Measurements from ENCODE around the gene NRCAM. TPM values are rescaled to one million over a fixed set of nuclear protein-coding genes. Genes with fewer than 3 reads are reported as not detected.

The NRCAM gene
- total and polyA plus RNA-seq, 2 of the 8 experiments (the other 6 are each of a cell fraction or from before 2014, with no cell fraction given): 2.7 to 3.8 TPM

DNA sequence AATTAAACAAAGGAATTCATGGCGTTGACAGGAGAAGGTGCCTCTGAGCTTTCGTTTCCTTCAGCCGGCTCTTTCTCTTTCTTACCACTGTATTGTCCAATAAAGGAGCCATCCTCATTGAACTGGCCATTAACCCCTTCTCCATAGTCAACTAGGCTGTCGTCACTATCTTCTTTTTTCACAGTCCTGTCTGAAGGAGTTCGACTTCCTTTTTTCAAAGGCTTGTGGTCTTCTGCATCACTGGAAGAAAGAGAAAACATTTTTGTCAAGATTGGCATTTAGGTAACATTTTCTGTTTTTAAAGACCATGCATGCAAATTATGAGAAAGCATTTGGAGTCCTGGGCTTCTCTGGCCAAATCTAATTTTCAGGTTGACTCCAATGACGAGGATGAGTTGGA, 306.3 kb downstream of the NRCAM start:
- Histone ChIP-seq H3K27ac (ENCODE audit: low read depth, low read length) (no peak overlapping the region), H2BK5ac (ENCODE audit: low read depth, low read length) (no peak overlapping the region), H3K4me3 (ENCODE audit: extremely low read depth in 1 of 4, insufficient read depth in 2 of 4, low read depth in 3 of 4, low read length in 4 of 4) (no peak overlapping the region), H3K9me3 (ENCODE audit: insufficient read depth in 2 of 2, low read depth in 1 of 2, low read length in 1 of 2) (no peaks in the 10 kb centered on the region), H2BK15ac (ENCODE audit: low read length) (no peak overlapping the region), H2BK12ac (ENCODE audit: low read depth, low read length) (no peak overlapping the region), H3K9ac (replicated peaks in 1 of 4; ENCODE audit: extremely low read depth in 1 of 4, low read depth in 3 of 4, low read length in 3 of 4) (no peak overlapping the region), H3K27me3 (replicated peaks in 1 of 4; ENCODE audit: control insufficient read depth in 3 of 4, extremely low read depth in 1 of 4, insufficient read depth in 3 of 4, low read length in 3 of 4) (no peaks in the 10 kb centered on the region), H3K79me1 (ENCODE audit: low read depth, low read length) (no peaks in the 10 kb centered on the region), H3K23me2 (ENCODE audit: low read depth, low read length) (no peaks in the 10 kb centered on the region), H3K79me2 (ENCODE audit: control insufficient read depth in 1 of 2, insufficient read depth in 2 of 2, low read length in 2 of 2) (no peaks in the 10 kb centered on the region), H2AFZ (ENCODE audit: low read length) (no peak overlapping the region), H3K18ac (ENCODE audit: extremely low read depth, low read length) (no peak overlapping the region), H4K91ac (replicated peaks; ENCODE audit: insufficient read length, low read length) (no peak overlapping the region), H4K8ac (ENCODE audit: extremely low read depth, insufficient read depth, low read length) (no peak overlapping the region), H2BK20ac (ENCODE audit: low read length) (no peak overlapping the region), H3K14ac (ENCODE audit: insufficient read length) (no peak overlapping the region), H3K4ac (replicated peaks; ENCODE audit: insufficient read length, low read depth, low read length) (no peak overlapping the region), H3K23ac (ENCODE audit: insufficient read length) (no peak overlapping the region), H4K5ac (ENCODE audit: insufficient read length, low read depth, low read length) (no peak overlapping the region), H3K56ac (replicated peaks; ENCODE audit: insufficient read length, low read depth, low read length) (no peak overlapping the region), H2AK5ac (ENCODE audit: low read depth, low read length) (no peak overlapping the region), H3K4me1 (replicated peaks in 1 of 4; ENCODE audit: control insufficient read depth in 3 of 4, insufficient read depth in 4 of 4, low read length in 3 of 4) (peaks cover 0 to 5% (median 0%) of the 10 kb centered on the region in 4 experiments; a peak in 3 of 7 replicates), H3K4me2 (ENCODE audit: insufficient read depth in 1 of 2, low read depth in 2 of 2, low read length in 2 of 2) (no peak overlapping the region), H2BK120ac (replicated peaks; ENCODE audit: low read depth, low read length) (no peak overlapping the region), H4K20me1 (replicated peaks in 1 of 2; ENCODE audit: control insufficient read depth in 1 of 2, insufficient read depth in 2 of 2, low read length in 2 of 2) (no peaks in the 10 kb centered on the region), H3K36me3 (ENCODE audit: control insufficient read depth in 2 of 4, insufficient read depth in 4 of 4, low read length in 3 of 4) (no peaks in the 10 kb centered on the region)
- DNase-seq (ENCODE audit: low read depth in 1 of 2, low spot score in 2 of 2): no peak
- WGBS, 2 experiments (ENCODE audit: extremely low coverage in 1 of 2, insufficient coverage in 1 of 2, insufficient read length in 1 of 2, insufficient replicate concordance in 2 of 2, low coverage in 1 of 2, low lambda C conversion rate in 2 of 2, missing lambda C conversion rate in 1 of 2): 87% methylated on average over 6 of the region's 6 CpGs; no CpG with 5 or more reads in 1 of the 2 experiments
- CTCF ChIA-PET (ENCODE audit: partially characterized antibody): interaction anchor here (1.1 to 1.6 kb wide), 2 partner anchors 36 to 45 kb away, joined by 4 to 9 read pairs; no protein-coding TSS in a partner anchor
- TF ChIP-seq POU5F1 (IDR thresholded peaks at IDR 0.05; ENCODE audit: low read depth, low read length): no peak
- TF ChIP-seq SP1 (IDR thresholded peaks at IDR 0.05; ENCODE audit: low read depth, low read length): no peak
- POLR2A ChIA-PET (ENCODE audit: partially characterized antibody): no interaction called here
- FAIRE-seq: no peak

All from H1 (cell line).